GM10248 (cell line): ENCODE measurements around the gene RBM26.

ENCODE experiments used
- CTCF ChIA-PET: fragments of 300-600 bp; sonication (Branson Sonifier 250); formaldehyde crosslinking; extraction: SDS; loops from one replicate; lab custom pipeline; 2021; ENCODE audit warnings: antibody characterized with exemption; lab: Yijun Ruan, JAX
- POLR2A ChIA-PET: fragments of 350-650 bp; sonication (Branson Sonifier 250); formaldehyde crosslinking; extraction: SDS; loops from one replicate; lab custom pipeline; 2020; ENCODE audit warnings: antibody characterized with exemption; lab: Yijun Ruan, JAX
- DNase-seq: peaks from one replicate; pipeline ENCODE4 v3.0.0; 2012; ENCODE audit errors: extremely low spot score
- CTCF ChIP-seq: IDR thresholded peaks from 2 replicates; pipeline ENCODE4 v1.5.1; 2012; ENCODE audit warnings: mild to moderate bottlenecking, low read depth; ENCODE audit errors: extremely low read depth, missing control alignments, control extremely low read depth

RBM26 gene

GRCh38 chr13:79271616-79272015 lies 134.4 kb downstream of the RBM26 start:
- ChIA-PET CTCF (no interaction called here), POLR2A (no interaction called here)
- DNase-seq: no peak
- no peak for TF ChIP-seq CTCF

DNA sequence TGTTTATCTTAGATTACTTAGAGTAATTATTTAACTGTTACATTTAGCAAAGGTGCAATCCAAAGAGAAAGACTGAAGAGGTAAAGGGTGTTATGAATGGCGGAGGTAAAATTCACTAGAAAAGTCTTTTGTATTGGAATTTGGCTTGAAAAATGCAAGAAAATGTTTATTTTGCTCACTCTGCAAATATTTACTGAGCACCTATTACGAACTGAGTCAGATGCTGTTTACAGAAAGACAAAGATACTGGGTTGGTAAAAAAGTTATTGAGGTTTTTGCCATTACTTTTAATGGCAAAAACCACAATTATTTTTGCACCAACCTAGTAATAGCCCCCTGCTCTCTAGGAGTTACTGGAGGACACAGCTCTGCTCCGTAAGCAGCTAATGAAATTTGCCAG lies 135.2 kb downstream of the RBM26 start:
- ChIA-PET POLR2A (no interaction called here), CTCF (no interaction called here)
- TF ChIP-seq CTCF: no peak
- DNase-seq: no peak
